Natural killer cell (primary cell): ENCODE results near the gene MAP1B. TPM values are rescaled to one million over a fixed set of nuclear protein-coding genes. Genes with fewer than 3 reads are reported as not detected.
A peak's percentile ranks its signal among the peaks of the same experiment; 100 is the strongest.

Experiments
- ATAC-seq, 3 donors: fragments of 150-1000 bp in 2 of 3; fragments of 200-7000 bp in 1 of 3; cut with Tn5 transposase; 1 replicate in 1 of 3; 2 replicates in 2 of 3; pipeline ENCODE4 v1.10.0; 2021; ENCODE audit warnings: mild to moderate bottlenecking in 2 of 3, moderate library complexity in 2 of 3
- DNase-seq, 2 donors: peaks; one replicate each; pipeline versions ENCODE4 v3.0.0 to v3.0.0-alpha.2; 2013 to 2021; ENCODE audit warnings: mixed read lengths in 1 of 2
- H3K27ac ChIP-seq: one replicate; pipeline ENCODE4 v1.5.1; 2013; ENCODE audit warnings: mild to moderate bottlenecking, low read length
- H3K27me3 ChIP-seq: one replicate; pipeline ENCODE4 v1.6.1; 2013; ENCODE audit warnings: low read length; ENCODE audit not compliant: control insufficient read depth, insufficient read depth
- H3K36me3 ChIP-seq: one replicate; pipeline ENCODE4 v1.6.1; 2013; ENCODE audit warnings: low read length; ENCODE audit not compliant: control insufficient read depth, insufficient read depth
- H3K4me1 ChIP-seq: one replicate; pipeline ENCODE4 v1.6.1; 2013; ENCODE audit warnings: low read length; ENCODE audit not compliant: control insufficient read depth, insufficient read depth
- H3K4me3 ChIP-seq: one replicate; pipeline ENCODE4 v1.5.1; 2013; ENCODE audit warnings: low read length
- H3K9me3 ChIP-seq: one replicate; pipeline ENCODE4 v1.6.1; 2013; ENCODE audit warnings: low read length; ENCODE audit not compliant: control insufficient read depth, insufficient read depth
- H3K27ac Mint-ChIP-seq, 2 donors: one replicate each; pipeline ENCODE4 v1.8.0; 2022; ENCODE audit warnings: mild to moderate bottlenecking in 2 of 2, mixed read lengths in 2 of 2, moderate library complexity in 1 of 2
- H3K27me3 Mint-ChIP-seq, 2 donors: one replicate each; pipeline ENCODE4 v1.8.0; 2022; ENCODE audit warnings: low read depth in 2 of 2, mixed read lengths in 2 of 2
- H3K36me3 Mint-ChIP-seq: one replicate; pipeline ENCODE4 v1.8.0; 2022; ENCODE audit warnings: mixed read lengths
- H3K4me1 Mint-ChIP-seq, 2 donors: one replicate each; pipeline ENCODE4 v1.8.0; 2022; ENCODE audit warnings: mixed read lengths in 2 of 2
- H3K4me3 Mint-ChIP-seq: one replicate; pipeline ENCODE4 v1.8.0; 2022; ENCODE audit warnings: mild to moderate bottlenecking, moderate library complexity, mixed read lengths
- H3K9me3 Mint-ChIP-seq, 2 donors: one replicate each; pipeline ENCODE4 v1.8.0; 2022; ENCODE audit warnings: mixed read lengths in 2 of 2
- CTCF ChIP-seq: fragments of 200-600 bp; IDR thresholded peaks from one replicate; pipeline ENCODE4 v1.8.0; 2022; ENCODE audit warnings: antibody characterized with exemption
- WGBS: methylation state at CpG from one replicate; pipeline ENCODE4 v1.1.7; 2013; ENCODE audit warnings: missing lambda C conversion rate; ENCODE audit not compliant: insufficient coverage; 5-methylcytosine and 5-hydroxymethylcytosine counted together
- intact Hi-C: fragments of 100-400 bp; cut with micrococcal nuclease; formaldehyde crosslinking; loops from one replicate; pipeline ENCODE4 v1.14.2; 2022
- total RNA-seq, 4 donors: library from RNA; stranded (reverse); fragments of 120-200 nt in 1 of 4; gene quantifications; one replicate each; pipeline versions ENCODE4 v1.2.3 to v1.2.4, GENCODE V29; 2013 to 2022

MAP1B gene
- total RNA-seq, 3 donors from 2014 or later (not counting 1 experiment from before 2014, with no cell fraction given) = 0.07 to 0.31 TPM; not detected in 1

GRCh38 chr5:72231991-72232703 is 124.9 kb downstream of the MAP1B start:
- intact Hi-C loops = loop anchor here (10.0 kb wide), 1 partner anchor 627 kb away; no protein-coding TSS in a partner anchor
- Mint-ChIP-seq H3K27ac (peak overlapping the region; percentile 76 to 77), H3K36me3 (peaks cover 26% of the 10 kb centered on the region), H3K9me3 (no peaks in the 10 kb centered on the region), H3K4me3 (peak overlapping the region; percentile 73), H3K4me1 (peaks cover 52 to 53% of the 10 kb centered on the region in 2 donors), H3K27me3 (peaks cover 14 to 16% of the 10 kb centered on the region in 2 donors)
- peaks cover 15% of the 10 kb centered on the region for H3K4me1 ChIP-seq
- H3K27me3 ChIP-seq = peaks cover 3% of the 10 kb centered on the region
- H3K27ac ChIP-seq = no peak overlapping the region
- TF ChIP-seq CTCF = no peak
- H3K36me3 ChIP-seq = peaks cover 4% of the 10 kb centered on the region
- no peaks in the 10 kb centered on the region for H3K9me3 ChIP-seq
- 62% methylated on average over 4 of the region's 6 CpGs for WGBS
- peak in 1 of 2 donors; percentile 71 for DNase-seq
- no peak overlapping the region for H3K4me3 ChIP-seq
- ATAC-seq = peak in 1 of 3 donors; percentile 30

- WGBS = 69% methylated on average over 2 of the region's 2 CpGs
- peak overlapping the region; percentile 73 for H3K4me3 Mint-ChIP-seq
- Histone ChIP-seq H3K4me1 (peaks cover 15% of the 10 kb centered on the region), H3K36me3 (peaks cover 9% of the 10 kb centered on the region), H3K4me3 (no peak overlapping the region), H3K9me3 (no peaks in the 10 kb centered on the region), H3K27ac (no peak overlapping the region), H3K27me3 (peaks cover 3% of the 10 kb centered on the region)
- H3K4me1 Mint-ChIP-seq = peaks cover 52 to 53% of the 10 kb centered on the region in 2 donors
- DNase-seq (peak in 1 of 2 donors; percentile 9), ATAC-seq (no peak)
- TF ChIP-seq CTCF = no peak
- H3K27ac Mint-ChIP-seq = peak overlapping the region; percentile 76 to 77
- intact Hi-C loops = loop anchor here (10.0 kb wide), 1 partner anchor 628 kb away; no protein-coding TSS in a partner anchor
- peaks cover 23% of the 10 kb centered on the region for H3K36me3 Mint-ChIP-seq
- no peaks in the 10 kb centered on the region for H3K9me3 Mint-ChIP-seq
- H3K27me3 Mint-ChIP-seq = peaks cover 14 to 16% of the 10 kb centered on the region in 2 donors
Measured at GRCh38 chr5:72232838-72233237, 125.6 kb downstream of the MAP1B start.

GRCh38 chr5:72233835-72234234 is 126.6 kb downstream of the MAP1B start:
- Histone ChIP-seq H3K27me3 (peaks cover 3% of the 10 kb centered on the region), H3K9me3 (no peaks in the 10 kb centered on the region), H3K4me1 (peaks cover 15% of the 10 kb centered on the region), H3K27ac (no peak overlapping the region), H3K36me3 (peaks cover 11% of the 10 kb centered on the region), H3K4me3 (no peak overlapping the region)
- intact Hi-C loops = loop anchor here (1.0 to 10.0 kb wide), 2 partner anchors 74 to 629 kb away; no protein-coding TSS in a partner anchor
- no peak for DNase-seq
- H3K4me1 Mint-ChIP-seq = peaks cover 52 to 53% of the 10 kb centered on the region in 2 donors
- H3K4me3 Mint-ChIP-seq = peak overlapping the region; percentile 78
- peak overlapping the region; percentile 33 to 89 for H3K27ac Mint-ChIP-seq
- peaks cover 21% of the 10 kb centered on the region for H3K36me3 Mint-ChIP-seq
- WGBS = no CpG with 5 or more reads among the region's 1 CpG
- peaks cover 14 to 16% of the 10 kb centered on the region in 2 donors for H3K27me3 Mint-ChIP-seq
- ATAC-seq = peak in 2 of 3 donors; percentile 5 to 6
- TF ChIP-seq CTCF = no peak
- no peaks in the 10 kb centered on the region for H3K9me3 Mint-ChIP-seq
